Erythroblast (primary cell): ENCODE data around the gene MT1E.

ENCODE experiments used
- GATA1 ChIP-seq: IDR thresholded peaks from 2 replicates; pipeline ENCODE4 v1.6.1; 2011; ENCODE audit warnings: low read depth, mild to moderate bottlenecking, control low read depth, low read length, moderate library complexity
- POLR2A ChIP-seq: IDR thresholded peaks from 2 replicates; pipeline ENCODE4 v1.6.1; 2011; ENCODE audit warnings: mild to moderate bottlenecking, low read length

GRCh38 chr16:56631832-56632155 is 6.2 kb downstream of the MT1E start:
- TF ChIP-seq POLR2A (no peak), GATA1 (no peak)
